Lower leg skin (tissue), 3 donors: ENCODE measurements around the gene OR10J5.

Experiments
- POLR2A ChIP-seq, 2 donors: fragments of 450-650 bp; IDR thresholded peaks; one replicate each; pipeline ENCODE4 v1.6.1; 2016 to 2017; ENCODE audit warnings: antibody characterized with exemption in 2 of 2, mild to moderate bottlenecking in 1 of 2, moderate library complexity in 1 of 2
- TF ChIP-seq, protein P1 (sequence below), 3 donors: fragments of 450-650 bp; IDR thresholded peaks; one replicate each; pipeline ENCODE4 v1.5.1; 2016; ENCODE audit warnings: antibody characterized with exemption in 3 of 3, mild to moderate bottlenecking in 3 of 3, moderate library complexity in 2 of 3

DNA sequence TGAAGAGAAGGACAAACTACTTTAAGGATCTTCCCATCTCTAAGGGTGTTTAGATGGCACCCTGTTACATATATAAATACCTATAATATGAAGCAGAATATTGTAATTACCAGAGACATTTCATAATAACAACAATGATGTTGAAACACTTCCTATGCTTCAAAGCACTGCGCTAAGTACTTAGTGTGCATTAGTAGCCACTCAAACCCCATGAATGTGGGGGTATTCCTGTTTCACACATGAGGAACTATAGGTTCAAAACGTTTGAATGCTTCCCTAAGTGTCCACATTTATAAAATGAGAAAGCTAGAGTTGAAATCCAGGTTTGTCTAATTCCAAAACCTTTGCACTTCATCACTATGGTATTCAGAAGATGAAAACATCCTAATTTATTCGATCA lies 18.5 kb upstream of the OR10J5 start:
- TF ChIP-seq, protein P1, sequence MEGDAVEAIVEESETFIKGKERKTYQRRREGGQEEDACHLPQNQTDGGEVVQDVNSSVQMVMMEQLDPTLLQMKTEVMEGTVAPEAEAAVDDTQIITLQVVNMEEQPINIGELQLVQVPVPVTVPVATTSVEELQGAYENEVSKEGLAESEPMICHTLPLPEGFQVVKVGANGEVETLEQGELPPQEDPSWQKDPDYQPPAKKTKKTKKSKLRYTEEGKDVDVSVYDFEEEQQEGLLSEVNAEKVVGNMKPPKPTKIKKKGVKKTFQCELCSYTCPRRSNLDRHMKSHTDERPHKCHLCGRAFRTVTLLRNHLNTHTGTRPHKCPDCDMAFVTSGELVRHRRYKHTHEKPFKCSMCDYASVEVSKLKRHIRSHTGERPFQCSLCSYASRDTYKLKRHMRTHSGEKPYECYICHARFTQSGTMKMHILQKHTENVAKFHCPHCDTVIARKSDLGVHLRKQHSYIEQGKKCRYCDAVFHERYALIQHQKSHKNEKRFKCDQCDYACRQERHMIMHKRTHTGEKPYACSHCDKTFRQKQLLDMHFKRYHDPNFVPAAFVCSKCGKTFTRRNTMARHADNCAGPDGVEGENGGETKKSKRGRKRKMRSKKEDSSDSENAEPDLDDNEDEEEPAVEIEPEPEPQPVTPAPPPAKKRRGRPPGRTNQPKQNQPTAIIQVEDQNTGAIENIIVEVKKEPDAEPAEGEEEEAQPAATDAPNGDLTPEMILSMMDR (IDR thresholded peaks at IDR 0.05) = no peak
- TF ChIP-seq POLR2A (IDR thresholded peaks at IDR 0.05) = no peak
